OCI-LY3 (cell line): ENCODE measurements around the gene C6orf58.

Experiments used
- H2AFZ ChIP-seq: fragments of 200-600, 300-600 bp; shearing (Covaris generic); 2 replicates; pipeline ENCODE4 v1.6.0; 2014; ENCODE audit warnings: antibody characterized with exemption, low read depth, low read length
- H3K27ac ChIP-seq: fragments of 200-600, 300-600 bp; sonication (generic); 2 replicates; pipeline ENCODE4 v1.5.1; 2014; ENCODE audit warnings: mild to moderate bottlenecking, low read length, moderate library complexity, mixed read lengths
- H3K27me3 ChIP-seq: fragments of 200-600, 300-600 bp; sonication (generic); 2 replicates; pipeline ENCODE4 v1.6.1; 2014; ENCODE audit warnings: low read depth, low read length, mixed read lengths
- H3K36me3 ChIP-seq: fragments of 200-600, 300-600 bp; sonication (generic); replicated peaks from 2 replicates; pipeline ENCODE3; 2014; ENCODE audit warnings: low read depth, low read length, mixed read lengths
- H3K4me1 ChIP-seq: fragments of 300-600, 200-600 bp; sonication (generic); 2 replicates; pipeline ENCODE4 v1.6.1; 2014; ENCODE audit warnings: low read length, mixed read lengths
- H3K4me2 ChIP-seq: fragments of 200-600, 300-600 bp; sonication (generic); 2 replicates; pipeline ENCODE4 v1.6.1; 2014; ENCODE audit warnings: low read length, mixed read lengths
- H3K4me3 ChIP-seq: fragments of 300-600, 200-600 bp; sonication (generic); 2 replicates; pipeline ENCODE4 v1.5.1; 2014; ENCODE audit warnings: antibody characterized with exemption, mild to moderate bottlenecking, low read length, moderate library complexity
- H3K79me2 ChIP-seq: fragments of 300-600, 200-600 bp; shearing (Covaris generic); 2 replicates; pipeline ENCODE4 v1.6.1; 2014; ENCODE audit warnings: mild to moderate bottlenecking, low read length, mixed read lengths
- H3K9ac ChIP-seq: fragments of 300-600, 200-600 bp; shearing (Covaris generic); 2 replicates; pipeline ENCODE4 v1.6.0; 2014; ENCODE audit warnings: mild to moderate bottlenecking, low read length, moderate library complexity
- H3K9me3 ChIP-seq: fragments of 200-600, 300-600 bp; shearing (Covaris generic); 2 replicates; pipeline ENCODE4 v1.6.1; 2014; ENCODE audit warnings: low read length, mixed read lengths; ENCODE audit not compliant: insufficient read depth
- H4K20me1 ChIP-seq: fragments of 200-600, 300-600 bp; sonication (generic); 2 replicates; pipeline ENCODE4 v1.6.1; 2016; ENCODE audit warnings: low read length, mixed read lengths; ENCODE audit not compliant: insufficient read depth
- EZH2phosphoT487 ChIP-seq: fragments of 200-600 bp; shearing (Covaris generic); IDR thresholded peaks from 2 replicates; pipeline ENCODE4 v1.6.1; 2018; ENCODE audit warnings: antibody characterized with exemption, mixed run types, low read depth
- TF ChIP-seq, protein P1 (sequence below): fragments of 200-600, 300-600 bp; sonication (generic); IDR thresholded peaks from 2 replicates; pipeline ENCODE4 v1.5.1; 2014; ENCODE audit warnings: antibody characterized with exemption, low read length, low read depth

C6orf58 gene

DNA sequence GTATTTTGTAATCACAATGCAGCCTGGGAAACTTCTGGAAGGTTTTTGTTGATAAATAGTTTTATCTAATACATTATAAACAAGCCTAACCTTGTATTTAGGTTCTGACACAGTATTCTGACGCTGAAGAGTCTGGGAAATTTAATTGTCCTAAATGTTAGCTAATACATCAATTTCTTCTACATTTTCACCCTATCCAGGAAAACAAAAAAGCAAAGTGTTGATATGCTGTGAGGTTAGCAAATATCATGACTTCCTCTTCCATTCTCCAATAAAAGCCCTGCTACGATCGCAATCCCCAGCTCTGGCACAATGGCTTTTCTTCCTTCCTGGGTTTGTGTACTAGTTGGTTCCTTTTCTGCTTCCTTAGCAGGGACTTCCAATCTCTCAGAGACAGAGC lies at the start of gene C6orf58:
Gene C6orf58, plus strand, starts transcription at position 301 of the 400 bp plus-strand sequence. Its CDS starts 12 bp downstream, at position 313.
- H3K4me3 ChIP-seq, result no peak within 1 kb of the TSS
- no peaks in the 10 kb centered on the region for H4K20me1 ChIP-seq
- TF ChIP-seq, protein P1, sequence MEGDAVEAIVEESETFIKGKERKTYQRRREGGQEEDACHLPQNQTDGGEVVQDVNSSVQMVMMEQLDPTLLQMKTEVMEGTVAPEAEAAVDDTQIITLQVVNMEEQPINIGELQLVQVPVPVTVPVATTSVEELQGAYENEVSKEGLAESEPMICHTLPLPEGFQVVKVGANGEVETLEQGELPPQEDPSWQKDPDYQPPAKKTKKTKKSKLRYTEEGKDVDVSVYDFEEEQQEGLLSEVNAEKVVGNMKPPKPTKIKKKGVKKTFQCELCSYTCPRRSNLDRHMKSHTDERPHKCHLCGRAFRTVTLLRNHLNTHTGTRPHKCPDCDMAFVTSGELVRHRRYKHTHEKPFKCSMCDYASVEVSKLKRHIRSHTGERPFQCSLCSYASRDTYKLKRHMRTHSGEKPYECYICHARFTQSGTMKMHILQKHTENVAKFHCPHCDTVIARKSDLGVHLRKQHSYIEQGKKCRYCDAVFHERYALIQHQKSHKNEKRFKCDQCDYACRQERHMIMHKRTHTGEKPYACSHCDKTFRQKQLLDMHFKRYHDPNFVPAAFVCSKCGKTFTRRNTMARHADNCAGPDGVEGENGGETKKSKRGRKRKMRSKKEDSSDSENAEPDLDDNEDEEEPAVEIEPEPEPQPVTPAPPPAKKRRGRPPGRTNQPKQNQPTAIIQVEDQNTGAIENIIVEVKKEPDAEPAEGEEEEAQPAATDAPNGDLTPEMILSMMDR, result no peak
- TF ChIP-seq EZH2phosphoT487, result no peak
- H3K36me3 ChIP-seq, result peaks cover 13% of the 10 kb centered on the region
- H3K4me1 ChIP-seq, result peaks cover 36% of the 10 kb centered on the region
- no peaks in the 10 kb centered on the region for H3K27me3 ChIP-seq
- no peak within 1 kb of the TSS for H3K4me2 ChIP-seq
- H3K27ac ChIP-seq, result no peak within 1 kb of the TSS
- H3K9ac ChIP-seq, result no peak within 1 kb of the TSS
- H3K79me2 ChIP-seq, result no peaks in the 10 kb centered on the region
- no peaks in the 10 kb centered on the region for H3K9me3 ChIP-seq
- no peak within 1 kb of the TSS for H2AFZ ChIP-seq

DNA sequence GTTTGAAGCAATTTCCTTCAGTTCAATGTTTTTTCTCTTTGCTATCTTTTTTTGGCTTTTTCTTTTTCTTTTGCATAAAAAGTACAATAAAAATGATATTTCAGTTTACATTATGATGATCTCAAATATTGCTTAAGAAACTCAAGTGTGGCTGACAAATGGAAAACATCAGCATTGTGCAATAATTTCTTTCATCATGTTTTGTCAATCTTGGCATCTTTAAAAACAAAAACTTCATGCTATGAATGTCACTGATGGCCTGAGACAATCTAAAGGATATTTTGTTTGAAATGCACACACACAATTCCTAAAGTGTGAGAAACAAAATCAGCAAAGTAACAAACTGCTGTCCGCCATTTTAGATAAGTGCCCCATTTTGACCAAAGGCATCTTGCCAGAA lies 44.0 kb upstream of the C6orf58 start:
- no peak for TF ChIP-seq EZH2phosphoT487
- TF ChIP-seq, protein P1, result no peak
- no peaks in the 10 kb centered on the region for H3K27me3 ChIP-seq
- no peaks in the 10 kb centered on the region for H4K20me1 ChIP-seq
- no peak overlapping the region for H3K4me3 ChIP-seq
- no peak overlapping the region for H3K4me2 ChIP-seq
- no peak overlapping the region for H2AFZ ChIP-seq
- H3K79me2 ChIP-seq, result no peaks in the 10 kb centered on the region
- no peak overlapping the region for H3K27ac ChIP-seq
- H3K9me3 ChIP-seq, result no peaks in the 10 kb centered on the region
- H3K4me1 ChIP-seq, result no peaks in the 10 kb centered on the region
- H3K36me3 ChIP-seq, result no peaks in the 10 kb centered on the region
- no peak overlapping the region for H3K9ac ChIP-seq

DNA sequence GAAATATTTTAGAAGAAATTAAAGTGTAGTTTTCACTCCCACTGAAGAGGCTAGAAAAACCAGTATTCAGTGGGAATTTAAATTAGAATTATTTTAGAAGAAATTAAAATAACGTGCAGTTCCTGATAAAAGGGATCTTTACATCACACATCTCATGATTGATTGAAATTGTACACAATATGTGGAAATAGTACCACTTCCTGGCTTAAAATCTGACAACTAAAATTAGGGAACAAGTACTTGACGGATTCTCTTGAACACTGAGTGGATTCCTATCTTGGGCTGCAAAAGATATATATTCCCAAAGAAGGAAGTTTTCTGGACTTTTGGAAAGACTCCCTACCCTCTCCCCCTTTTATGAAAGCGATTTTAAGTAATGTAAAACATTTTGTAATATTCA lies 43.2 kb upstream of the C6orf58 start:
- Histone ChIP-seq H3K4me2 (no peak overlapping the region), H2AFZ (no peak overlapping the region), H3K9ac (no peak overlapping the region), H4K20me1 (no peaks in the 10 kb centered on the region), H3K4me3 (no peak overlapping the region), H3K9me3 (no peaks in the 10 kb centered on the region), H3K27ac (no peak overlapping the region), H3K27me3 (no peaks in the 10 kb centered on the region), H3K79me2 (no peaks in the 10 kb centered on the region), H3K36me3 (no peaks in the 10 kb centered on the region), H3K4me1 (no peaks in the 10 kb centered on the region)
- TF ChIP-seq EZH2phosphoT487, result no peak
- TF ChIP-seq, protein P1, result no peak

GRCh38 chr6:127538750-127539264 lies 38.2 kb upstream of the C6orf58 start:
- H3K4me2 ChIP-seq, result no peak overlapping the region
- no peak overlapping the region for H3K9ac ChIP-seq
- no peaks in the 10 kb centered on the region for H3K4me1 ChIP-seq
- H3K4me3 ChIP-seq, result no peak overlapping the region
- H3K27ac ChIP-seq, result no peak overlapping the region
- H2AFZ ChIP-seq, result no peak overlapping the region
- H4K20me1 ChIP-seq, result no peaks in the 10 kb centered on the region
- H3K9me3 ChIP-seq, result no peaks in the 10 kb centered on the region
- H3K27me3 ChIP-seq, result no peaks in the 10 kb centered on the region
- no peaks in the 10 kb centered on the region for H3K79me2 ChIP-seq
- H3K36me3 ChIP-seq, result no peaks in the 10 kb centered on the region
- TF ChIP-seq, protein P1, result no peak
- no peak for TF ChIP-seq EZH2phosphoT487
